ENCODE measurements around the gene CACNA1G.

CACNA1G gene

DNA sequence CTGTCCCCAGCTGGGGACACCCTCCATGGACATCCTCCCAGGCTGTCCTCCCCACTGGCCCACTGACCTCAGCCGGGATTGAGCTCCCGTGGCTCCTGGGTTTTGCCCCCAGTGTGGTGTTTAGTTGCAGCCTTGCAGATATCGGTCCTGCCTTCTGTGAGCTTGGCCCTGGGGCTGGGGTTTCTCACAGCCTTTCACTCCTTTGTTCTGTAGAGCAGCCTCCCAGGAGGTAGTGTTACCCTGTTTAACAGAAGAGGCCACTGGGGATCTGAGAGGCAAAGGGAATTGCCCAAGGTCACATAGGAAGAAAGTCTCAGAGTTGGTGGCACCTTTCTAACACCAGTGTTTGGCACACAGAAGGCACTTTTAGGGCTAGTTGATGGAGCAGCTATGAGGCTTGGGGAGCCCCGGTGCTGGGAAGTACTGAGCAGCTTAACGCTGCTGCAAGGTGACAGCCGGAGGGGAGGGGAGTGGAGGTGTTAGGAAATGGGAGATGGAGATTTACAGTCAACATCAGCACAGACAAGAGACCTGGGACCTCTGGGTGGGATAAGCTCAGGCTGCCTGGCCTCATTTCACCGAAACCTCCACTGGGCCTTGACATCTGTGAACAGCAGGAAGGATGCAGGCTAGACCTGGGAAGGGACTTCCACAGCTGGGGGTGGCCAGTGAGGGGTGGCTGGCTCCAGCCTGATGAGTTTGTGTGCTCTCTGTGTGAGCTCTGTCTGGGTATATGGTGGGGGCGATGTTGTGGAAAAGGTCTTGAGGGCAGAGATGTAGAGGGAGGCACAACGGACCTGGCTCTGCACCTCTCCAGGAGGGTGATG is 26.1 kb downstream of the CACNA1G start:
- DNase-seq (ENCODE audit: low read depth in 1 of 2, low spot score in 1 of 2): no peak

DNA sequence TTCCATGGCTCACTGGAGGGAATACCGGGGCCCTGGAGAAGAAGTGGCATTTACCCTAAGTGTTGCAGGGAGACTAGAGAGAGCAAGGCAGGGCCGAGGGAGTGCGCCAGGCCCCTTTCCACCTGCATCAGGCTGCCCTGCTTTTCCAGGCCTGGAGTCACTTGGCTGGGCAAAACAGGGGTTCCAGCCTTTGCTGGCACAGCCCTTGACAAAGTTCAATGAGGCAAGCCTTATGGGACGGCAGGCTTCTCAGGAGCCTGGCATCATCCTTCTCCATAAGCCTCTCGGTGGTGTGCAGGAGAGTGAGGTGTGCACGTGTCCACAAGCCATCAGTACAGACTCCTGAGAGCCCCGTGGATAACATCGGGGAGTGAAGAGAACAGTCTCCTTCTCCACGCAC is 27.1 kb downstream of the CACNA1G start:
- DNase-seq (ENCODE audit: low read depth in 1 of 2, low spot score in 1 of 2): no peak

DNA sequence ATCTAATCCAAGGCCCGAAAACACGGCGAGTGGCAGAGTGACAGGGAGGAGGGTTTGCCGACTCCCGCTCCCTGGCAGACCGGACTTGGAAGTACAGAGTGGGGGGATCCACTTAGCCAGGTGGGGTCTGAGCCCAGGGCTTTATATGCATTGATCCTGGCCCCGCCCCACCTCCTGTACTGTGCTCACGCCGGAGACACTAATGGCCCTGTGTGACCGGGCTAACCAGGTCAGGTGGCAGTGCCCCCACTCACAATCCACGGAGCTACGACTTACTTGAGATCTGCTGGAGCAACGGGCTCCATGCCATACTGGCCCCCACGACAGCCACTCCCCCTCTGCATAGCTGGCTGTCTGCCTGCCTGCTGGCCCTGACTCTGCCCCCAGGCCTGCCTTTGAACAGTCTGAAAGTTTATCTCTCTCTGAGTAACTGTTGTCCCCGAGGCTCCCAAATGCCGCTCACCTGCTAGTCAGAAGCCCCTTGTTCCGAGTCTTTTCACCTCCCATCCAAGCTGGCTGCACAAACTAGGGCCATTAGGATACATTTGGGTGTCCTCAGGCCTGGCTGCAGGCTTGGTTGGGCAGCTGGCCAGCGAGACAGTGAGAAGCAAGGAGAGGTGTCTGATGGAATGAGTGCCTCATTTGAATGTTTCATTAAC is 28.0 kb downstream of the CACNA1G start:
- no peak for DNase-seq (ENCODE audit: low read depth in 1 of 2, low spot score in 1 of 2)

DNA sequence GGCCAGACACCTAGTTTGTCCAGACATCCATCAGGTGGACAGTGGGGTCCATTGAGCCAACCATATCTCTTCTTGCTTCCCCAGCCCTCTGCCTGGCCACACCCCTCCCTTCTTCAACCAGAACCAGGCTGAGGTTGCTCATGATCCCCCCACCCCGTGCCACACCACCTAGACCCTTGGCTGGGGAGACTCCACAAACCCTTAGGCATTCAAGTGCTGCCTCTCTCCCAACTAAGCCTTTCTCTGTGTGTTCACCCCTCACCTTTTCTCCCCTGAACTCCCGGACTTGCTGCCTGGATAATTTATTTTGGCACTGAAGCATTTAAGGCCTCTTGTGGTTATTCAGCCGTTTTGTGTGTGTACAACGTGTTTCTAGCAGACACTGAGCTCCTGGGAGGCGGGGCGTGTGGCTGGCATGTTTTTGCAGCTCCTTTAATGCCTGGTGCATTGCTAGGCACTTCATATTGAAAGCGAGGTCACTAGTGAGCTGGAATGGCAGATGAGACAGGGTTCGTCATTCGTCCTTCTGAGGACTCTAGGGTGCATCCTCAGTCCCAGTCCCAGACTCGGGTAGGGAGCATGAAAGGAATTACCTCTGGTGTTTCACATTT is 28.7 kb downstream of the CACNA1G start:
- no peak for DNase-seq (ENCODE audit: low read depth in 1 of 2, low spot score in 1 of 2)

- DNase-seq (ENCODE audit: low read depth in 1 of 2, low spot score in 1 of 2): no peak
These were observed 30.6 kb downstream of the CACNA1G start for GRCh38 chr17:50590946-50591737.

DNA sequence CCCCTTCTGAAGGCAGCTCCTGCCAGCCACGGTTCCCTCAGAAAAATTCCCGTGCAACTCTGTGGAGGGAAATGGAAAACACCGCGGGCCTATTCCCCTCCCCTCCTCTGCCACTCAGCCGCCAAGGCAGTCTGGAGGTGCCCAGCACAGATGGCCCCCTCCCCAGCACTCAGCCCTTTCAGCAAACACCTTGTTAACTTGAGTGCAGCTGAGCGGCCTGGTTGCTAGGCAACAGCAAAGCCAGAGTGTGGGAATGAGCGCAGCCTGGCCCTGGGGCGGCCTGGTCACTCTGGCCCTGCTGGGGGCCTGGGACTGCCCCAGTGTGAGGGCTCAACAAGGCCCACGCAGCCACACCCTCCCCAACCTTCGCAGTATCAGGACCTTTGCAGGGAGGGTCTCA is 32.8 kb downstream of the CACNA1G start:
- DNase-seq (ENCODE audit: low read depth in 1 of 2, low spot score in 1 of 2): no peak

- DNase-seq (ENCODE audit: low read depth in 1 of 2, low spot score in 1 of 2): no peak
These were observed 33.8 kb downstream of the CACNA1G start for GRCh38 chr17:50594128-50594823.

DNA sequence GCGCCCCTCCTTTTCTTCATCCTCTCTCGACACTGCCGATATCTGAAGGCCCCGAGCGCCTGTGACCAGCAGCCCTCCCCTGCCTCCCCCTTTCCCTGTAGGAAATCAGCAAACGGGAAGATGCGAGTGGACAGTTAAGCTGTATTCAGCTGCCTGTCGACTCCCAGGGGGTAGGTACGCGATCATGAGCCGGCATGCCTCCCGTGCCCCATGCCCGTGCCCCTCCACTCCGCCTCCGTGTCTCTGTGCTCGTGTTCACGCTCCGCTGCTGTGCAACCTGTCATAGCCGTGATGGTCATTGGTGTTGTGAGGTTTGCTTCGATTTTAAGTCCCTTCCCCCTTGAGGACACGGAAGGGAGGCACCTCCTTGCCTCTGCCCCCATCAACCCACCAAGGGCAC is 34.4 kb downstream of the CACNA1G start:
- DNase-seq (ENCODE audit: low read depth in 1 of 2, low spot score in 1 of 2): no peak

GRCh38 chr17:50596191-50597037 is 35.9 kb downstream of the CACNA1G start:
- DNase-seq (ENCODE audit: low read depth in 1 of 2, low spot score in 1 of 2): no peak

DNA sequence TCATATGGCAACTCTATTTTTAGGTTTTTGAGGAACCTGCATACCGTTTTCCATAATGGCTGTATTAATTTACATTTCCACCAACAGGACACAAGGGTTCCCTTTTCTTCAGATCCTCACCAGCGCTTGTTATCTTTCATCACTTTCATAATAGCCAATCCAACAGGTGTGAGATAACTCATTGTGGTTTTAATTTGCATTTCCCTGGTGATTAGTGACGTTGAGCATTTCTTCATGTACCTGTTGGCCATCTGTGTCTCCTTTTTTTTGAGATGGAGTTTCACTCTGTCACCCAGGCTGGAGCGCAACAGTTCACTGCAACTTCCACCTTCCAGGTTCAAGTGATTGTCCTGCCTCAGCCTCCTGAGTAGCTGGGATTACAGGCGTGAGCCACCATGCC is 38.0 kb downstream of the CACNA1G start:
- DNase-seq (ENCODE audit: low read depth in 1 of 2, low spot score in 1 of 2): no peak

DNA sequence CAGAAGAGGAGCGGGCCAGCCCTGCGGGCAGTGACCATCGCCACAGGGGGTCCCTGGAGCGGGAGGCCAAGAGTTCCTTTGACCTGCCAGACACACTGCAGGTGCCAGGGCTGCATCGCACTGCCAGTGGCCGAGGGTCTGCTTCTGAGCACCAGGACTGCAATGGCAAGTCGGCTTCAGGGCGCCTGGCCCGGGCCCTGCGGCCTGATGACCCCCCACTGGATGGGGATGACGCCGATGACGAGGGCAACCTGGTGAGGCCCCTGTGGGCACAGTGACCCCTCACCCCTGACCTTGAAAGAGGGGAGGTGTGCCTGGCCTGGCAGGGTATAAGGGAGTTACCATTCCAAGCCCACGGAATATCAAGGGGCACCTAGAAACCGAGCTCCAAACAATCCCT is 39.1 kb downstream of the CACNA1G start:
- DNase-seq (ENCODE audit: low read depth in 1 of 2, low spot score in 1 of 2): no peak

DNA sequence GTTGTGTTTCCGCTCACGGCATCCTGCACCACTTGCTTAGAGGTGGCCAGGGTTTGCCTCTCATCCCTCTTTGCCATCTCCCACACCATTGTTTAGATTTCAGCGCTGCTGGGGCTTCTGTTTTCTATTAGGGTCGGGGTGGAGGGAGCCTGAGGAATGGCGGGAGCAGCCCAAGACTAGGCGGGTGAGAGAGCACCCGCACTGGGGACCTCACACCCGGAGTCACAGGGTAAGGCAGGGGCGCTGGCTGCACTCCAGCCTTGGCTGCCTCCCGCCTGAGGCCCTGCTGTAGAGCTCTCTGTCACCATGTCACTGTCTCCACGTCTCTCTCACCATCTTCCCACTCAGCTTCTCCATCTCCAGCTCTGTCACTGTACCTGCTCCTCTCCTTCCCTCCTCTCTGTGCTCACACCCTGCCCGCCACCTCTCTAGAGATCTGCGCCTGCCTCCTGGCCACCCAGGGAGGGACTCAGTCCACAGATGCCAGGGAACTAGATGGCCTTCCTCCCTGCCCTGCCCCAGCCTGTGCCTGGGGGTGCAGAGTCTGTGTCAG is 41.4 kb downstream of the CACNA1G start:
- DNase-seq (ENCODE audit: low read depth in 1 of 2, low spot score in 1 of 2): no peak

DNA sequence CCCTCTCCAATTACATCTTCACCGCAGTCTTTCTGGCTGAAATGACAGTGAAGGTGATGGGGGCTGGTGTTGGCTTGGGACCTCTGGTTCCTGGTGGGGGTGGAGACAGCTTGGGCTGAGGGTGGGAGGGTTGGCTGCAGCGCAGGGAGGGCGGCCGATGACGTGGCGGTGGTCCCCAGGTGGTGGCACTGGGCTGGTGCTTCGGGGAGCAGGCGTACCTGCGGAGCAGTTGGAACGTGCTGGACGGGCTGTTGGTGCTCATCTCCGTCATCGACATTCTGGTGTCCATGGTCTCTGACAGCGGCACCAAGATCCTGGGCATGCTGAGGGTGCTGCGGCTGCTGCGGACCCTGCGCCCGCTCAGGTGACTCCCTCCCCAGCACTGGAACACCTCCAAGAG is 42.3 kb downstream of the CACNA1G start:
- DNase-seq (ENCODE audit: low read depth in 1 of 2, low spot score in 1 of 2): no peak

DNA sequence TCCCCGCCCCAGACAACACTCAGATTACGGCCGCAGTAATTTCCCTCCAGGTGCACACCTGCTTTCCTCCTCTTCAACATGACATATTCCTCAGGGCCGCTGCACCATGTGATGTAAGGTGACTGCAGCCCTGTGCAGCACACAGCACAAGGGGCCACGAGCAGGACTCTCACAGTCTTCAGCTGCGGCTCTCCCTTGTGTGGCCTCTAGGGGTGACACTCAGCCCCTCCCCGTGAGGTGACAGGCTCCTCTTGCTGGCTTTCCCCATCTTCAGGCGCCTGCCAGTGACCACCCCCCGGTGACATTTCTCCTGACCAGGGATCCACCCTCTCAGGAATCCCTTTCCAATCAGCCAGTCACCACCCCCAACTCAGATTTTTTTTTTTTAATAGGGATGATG is 42.8 kb downstream of the CACNA1G start:
- DNase-seq (ENCODE audit: low read depth in 1 of 2, low spot score in 1 of 2): no peak

DNA sequence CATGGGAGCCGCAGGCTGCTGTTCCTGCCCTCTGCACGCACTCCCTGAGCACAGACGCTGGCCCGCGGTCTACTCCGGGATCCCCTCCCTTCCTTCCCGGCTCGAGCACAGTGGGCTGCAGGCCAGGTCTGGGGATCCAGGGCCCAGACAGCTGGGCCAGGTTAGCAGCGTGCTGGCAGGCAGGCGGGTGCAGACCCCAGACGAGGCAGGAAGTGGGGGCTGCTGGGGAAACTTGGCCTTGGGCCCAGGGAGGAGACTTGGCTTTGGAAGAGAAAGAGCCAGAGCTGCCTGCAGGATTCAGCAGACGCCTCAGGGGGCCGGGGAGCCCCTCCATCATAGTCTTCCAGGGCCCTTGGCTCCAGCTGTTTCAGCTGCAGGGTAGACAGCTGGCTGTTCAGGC is 44.0 kb downstream of the CACNA1G start:
- DNase-seq (ENCODE audit: low read depth in 1 of 2, low spot score in 1 of 2): no peak

GRCh38 chr17:50605429-50605828 is 44.9 kb downstream of the CACNA1G start:
- DNase-seq (ENCODE audit: low read depth in 1 of 2, low spot score in 1 of 2): no peak

DNA sequence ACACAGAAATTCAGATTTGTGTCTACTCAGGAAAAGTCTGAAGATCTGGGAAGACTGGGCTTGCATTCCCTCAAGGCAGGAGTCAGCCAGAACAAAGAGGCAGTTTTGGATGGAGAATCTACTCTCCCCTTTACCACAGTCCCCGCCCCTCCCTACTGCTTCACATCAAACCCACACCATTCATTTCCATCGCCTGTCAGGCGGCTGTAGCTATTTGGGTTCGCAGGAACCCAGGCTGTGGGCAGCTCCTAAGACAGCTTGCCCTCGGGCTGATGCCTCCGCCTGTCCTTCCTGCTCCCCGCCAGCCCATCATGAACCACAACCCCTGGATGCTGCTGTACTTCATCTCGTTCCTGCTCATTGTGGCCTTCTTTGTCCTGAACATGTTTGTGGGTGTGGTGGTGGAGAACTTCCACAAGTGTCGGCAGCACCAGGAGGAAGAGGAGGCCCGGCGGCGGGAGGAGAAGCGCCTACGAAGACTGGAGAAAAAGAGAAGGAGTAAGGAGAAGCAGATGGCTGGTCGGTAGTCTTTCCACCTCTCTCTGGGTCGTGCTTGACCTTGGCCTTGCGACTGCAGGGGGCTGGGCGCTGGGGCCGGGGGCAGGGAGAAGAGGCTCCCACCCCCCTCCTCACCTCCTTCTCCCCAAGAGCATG is 47.1 kb downstream of the CACNA1G start:
- no peak for DNase-seq (ENCODE audit: low read depth in 1 of 2, low spot score in 1 of 2)

DNA sequence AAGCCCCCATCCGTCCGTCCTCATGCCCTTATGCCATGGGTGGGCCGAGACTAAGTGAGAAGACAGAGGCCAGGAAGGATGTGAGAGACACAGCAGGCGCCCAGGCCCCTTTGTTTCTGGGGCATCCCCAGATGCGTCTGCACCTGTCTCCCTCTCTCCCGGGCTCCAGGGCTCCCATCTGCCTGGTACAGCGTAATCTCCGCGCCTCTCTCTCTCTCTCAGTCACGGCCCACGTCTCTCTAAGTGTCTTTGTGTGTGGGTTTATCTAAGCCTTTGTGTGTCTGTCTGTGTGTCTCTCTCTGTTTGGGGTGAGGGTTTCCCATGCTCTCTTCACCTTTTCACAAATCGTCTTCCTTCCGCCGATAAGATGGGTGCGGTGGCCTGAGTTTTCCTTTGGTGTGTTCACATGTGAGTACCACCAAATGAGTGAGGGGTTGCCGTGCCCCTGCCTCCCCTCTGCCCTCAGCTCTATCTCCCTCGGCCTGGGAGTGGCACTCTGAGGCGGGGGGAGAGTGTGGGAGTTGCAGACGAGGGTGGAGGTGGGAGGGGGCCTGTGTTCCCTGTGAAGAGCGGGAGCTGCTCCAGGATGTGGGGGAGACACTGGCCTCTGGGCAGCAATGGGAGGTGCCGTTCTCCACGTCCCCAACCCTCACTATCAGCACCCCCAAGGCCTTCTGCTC is 48.3 kb downstream of the CACNA1G start:
- no peak for DNase-seq (ENCODE audit: low read depth in 1 of 2, low spot score in 1 of 2)
